MV-4-11 (cell line): ENCODE measurements around the gene ABCC8.
A peak's percentile ranks its signal among the peaks of the same experiment; 100 is the strongest.

Experiments used
- DNase-seq: peaks from one replicate; lab custom pipeline; 2025; lab: John Stamatoyannopoulos, UW

The ABCC8 gene

DNA sequence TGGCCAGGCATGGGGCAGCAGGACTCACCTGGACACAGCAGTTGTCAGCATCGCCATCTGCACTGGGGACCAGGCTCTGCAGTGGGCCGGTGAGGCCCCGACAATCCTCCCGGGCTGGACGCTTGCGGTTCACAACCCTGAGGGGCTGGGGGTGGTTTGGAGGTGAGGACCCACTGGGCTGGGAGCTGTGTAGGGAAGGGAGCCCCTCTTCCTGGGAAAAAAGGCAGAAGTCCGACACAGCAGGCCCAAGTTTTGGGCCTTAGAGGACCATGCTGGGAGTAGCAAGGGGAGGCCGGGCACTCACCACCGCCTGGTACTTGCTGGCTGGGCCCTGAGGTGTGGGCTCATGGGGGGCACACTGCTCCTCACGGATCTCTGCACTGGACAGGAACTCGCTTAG is 48.4 kb downstream of the ABCC8 start:
- DNase-seq: no peak

DNA sequence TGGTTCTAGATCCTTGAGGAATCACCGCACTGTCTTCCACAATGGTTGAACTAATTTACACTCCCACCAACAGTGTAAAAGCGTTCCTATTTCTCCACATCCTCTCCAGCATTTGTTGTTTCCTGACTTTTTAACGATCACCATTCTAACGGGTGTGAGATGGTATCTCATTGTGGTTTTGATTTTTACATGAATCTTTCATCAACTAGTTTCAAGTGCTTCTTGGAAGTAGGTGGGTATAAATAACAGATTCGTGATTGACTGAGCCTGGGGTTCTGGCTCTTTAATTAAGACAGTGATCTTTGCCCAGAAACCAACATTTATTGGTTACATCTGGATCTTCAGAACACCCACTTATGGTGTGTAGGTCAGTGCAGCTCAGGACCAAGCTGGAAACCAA is 50.4 kb downstream of the ABCC8 start:
- DNase-seq: peak; percentile 58

DNA sequence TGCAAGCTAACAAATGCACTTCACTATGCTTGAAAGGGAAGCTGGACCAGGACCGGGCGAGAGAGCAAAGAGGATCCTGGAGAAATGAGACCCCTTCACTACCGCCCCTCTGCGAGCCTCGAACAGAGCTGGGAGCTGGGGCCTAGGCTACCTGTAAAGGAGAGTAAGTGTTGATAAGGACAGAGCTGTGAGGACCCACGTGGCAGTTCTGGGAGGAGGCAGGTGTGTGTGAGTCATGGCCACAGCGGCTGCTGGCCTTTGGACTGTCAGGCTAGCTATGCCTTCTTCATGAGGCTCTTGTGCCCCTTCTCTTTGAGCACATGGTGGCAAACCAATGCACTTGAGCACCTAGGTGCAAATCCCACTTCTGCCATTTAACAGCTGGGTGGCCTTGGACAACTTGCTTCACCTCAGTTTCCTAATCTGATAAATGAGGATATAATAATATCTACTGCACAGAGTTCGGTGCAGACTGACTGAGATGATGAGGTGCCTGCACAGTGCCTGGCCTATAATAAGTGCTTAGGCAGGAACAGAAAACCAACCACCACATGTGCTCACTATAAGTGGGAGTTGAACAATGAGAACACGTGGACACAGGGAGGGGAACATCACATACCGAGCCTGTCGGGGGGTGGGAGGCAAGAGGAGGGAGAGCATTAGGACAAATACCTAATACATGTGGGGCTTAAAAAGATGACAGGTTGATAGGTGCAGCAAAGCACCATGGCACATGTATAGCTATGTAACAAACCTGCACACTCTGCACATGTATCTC is 52.9 kb downstream of the ABCC8 start:
- DNase-seq: no peak

DNA sequence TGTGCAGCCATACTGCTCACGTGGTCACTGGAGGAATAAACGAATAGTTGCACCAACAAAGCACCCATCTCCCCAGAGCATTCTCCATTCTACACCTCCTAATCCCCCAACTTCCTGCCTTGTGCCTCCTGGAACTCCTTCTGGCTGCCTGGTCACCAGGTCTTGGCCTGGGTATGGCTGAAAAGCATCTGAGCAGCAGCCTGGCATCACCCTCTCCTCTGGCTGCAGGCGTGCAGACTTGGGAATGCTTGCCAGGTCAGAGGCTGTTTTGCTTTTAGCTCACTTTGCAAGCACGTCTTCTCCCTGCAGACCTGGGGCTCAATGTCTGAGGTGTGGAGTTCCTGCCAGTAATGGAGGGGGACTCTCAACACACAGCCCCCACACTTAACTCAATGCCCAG is 54.9 kb downstream of the ABCC8 start:
- DNase-seq: no peak

DNA sequence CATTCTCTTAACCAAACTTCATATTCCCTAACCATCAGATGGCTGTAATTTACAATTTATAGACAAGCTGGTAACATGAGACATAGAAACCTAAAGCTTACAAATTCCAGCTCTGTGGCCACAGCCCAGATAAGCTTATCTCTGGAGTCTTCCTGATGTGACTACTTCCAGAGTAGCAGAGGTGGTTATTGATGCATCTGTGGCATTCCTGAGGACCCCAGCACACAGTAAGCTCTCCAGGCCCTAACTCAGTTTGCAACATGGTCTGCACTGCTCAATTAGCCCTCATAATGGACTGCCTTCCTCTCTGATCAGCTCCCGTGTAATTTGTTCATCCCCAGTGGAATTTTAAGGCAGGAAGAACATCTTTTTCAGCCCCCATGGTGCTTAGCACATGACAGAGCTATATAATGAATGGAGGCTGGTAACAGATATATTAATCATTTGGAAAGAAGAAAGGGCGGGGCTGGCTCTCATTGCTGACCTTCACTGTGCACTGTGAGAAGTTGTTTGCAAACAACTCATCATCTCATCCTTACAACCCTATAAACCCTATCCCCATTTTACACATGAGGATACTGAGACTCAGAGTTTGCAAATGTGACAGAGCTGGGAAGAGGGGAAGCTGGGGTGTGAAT is 58.1 kb downstream of the ABCC8 start:
- no peak for DNase-seq

DNA sequence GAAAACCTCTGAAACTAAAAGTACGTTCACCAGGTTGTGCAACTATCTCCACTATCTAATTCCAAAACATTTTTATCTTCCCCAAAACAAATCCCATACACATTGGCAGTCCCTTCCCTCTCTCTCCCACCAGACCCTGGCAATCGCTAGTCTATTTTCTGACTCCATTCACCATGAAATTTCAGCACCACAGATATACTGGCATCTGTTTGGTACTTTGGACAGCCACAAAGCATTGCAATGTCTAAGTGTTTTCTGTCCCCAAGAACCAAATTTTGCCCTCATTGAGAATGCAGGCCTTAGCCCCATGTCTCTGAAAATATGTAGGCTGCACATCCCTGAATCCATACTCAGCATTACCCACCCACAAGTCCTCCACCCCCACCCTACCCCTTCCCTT is 60.2 kb downstream of the ABCC8 start:
- DNase-seq: no peak

DNA sequence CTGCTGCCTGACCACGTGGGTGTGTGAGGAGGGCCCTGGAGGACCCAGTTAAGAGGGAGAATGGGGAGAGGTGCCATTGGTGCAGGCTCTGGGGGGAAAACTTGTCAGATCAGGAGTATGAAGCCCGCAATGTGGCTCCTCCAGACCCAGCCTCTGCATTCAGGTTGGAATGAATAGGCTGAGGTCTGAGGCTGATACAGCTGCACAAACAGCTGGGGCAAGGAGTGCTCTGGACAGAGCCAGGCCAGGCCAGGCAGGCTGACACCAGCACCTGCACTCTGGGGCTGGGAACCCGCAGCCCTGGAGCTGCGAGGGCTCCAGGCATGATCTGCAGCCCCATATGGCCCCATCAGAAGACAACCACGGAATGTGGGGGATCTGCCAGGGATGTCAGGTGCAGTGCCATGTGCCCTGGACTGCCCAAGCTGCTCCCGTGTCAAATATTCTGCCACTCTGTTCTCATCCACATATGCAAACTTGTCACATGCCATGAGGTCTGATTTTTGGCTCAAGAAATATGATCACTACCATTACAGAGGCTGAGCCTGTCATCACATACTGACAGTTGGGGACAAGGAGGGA is 61.0 kb downstream of the ABCC8 start:
- no peak for DNase-seq

DNA sequence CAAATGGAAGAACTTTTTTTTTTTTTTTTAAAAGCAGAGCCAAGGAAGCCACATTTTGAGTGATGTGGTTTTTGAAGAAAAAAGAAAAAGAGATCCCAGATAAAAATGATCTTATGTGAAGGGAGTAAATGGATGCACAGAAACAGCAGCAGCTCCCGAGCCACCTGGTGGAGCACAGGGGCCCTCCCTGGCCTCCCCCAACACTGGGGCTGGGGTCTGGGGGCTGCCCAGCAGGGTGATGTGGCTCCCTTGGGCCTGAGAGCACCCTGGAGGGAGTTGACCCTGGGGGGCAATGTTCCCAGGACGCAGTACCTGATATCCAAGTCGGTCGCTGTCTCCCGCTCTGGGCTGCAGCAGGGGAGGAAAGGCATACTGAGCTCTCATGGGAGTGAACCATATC is 61.7 kb downstream of the ABCC8 start:
- no peak for DNase-seq

DNA sequence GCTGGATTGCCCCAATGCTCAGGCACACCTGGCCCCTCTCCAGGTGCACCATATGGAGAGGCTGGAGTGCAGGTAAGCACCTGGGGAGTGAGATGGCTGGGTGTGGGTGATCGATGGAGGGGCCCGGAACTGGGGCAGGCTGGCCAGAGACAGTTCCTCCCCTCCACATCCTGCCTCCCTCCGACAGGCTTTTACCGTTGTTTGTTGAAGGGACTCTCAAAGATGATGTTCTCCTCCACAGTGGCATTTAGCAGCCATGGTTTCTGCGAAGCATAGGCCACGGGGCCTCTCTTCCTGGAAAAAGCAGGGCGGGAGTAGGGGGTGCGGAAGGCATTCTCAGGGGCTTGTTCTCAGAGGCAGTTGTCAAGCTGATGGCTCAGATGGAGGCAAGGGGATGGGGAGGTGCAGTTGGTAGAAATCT is 62.3 kb downstream of the ABCC8 start:
- DNase-seq: no peak

DNA sequence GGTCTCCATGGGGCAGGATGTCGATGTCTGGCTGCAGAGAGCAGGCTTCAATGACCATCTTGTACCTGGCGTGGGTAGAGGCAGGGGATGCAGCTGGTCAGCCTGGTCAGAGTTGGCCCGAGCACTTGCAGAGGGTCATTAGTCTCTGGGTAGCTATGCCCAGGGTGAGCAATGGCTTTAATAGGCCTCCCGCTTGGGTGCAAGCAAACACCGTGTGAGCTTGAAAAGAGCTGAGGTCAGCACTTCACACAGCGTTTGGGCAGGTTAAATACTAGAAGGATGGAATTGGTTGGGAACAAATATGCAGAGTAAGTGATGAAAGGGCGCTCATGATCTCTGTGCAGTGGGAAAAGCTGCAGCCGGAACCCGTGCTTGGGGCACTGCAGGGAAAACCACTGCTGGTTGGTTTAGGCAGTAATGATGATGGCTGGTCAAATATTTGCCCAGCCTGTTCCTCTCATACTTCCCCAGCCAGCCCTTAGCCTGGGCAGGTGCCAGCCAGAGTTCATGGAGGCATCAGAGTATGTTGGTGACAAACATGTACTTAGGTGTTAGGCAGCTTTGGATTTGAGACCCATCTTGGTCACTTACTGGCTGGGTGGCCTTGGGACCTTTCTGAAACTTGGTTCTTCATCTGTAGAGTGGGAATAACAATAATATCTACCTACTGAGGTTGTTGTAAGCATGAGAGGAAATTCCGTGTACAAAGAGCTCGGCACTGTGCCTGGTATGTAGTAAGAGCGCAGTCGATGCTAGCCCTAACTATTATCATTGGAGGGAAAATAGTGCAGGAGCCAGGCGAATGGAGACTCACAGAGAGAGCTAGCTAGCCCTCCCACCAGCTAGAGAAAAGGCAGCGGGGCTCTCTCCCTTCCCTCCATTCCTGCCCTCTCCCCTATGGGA is 63.0 kb downstream of the ABCC8 start:
- no peak for DNase-seq

DNA sequence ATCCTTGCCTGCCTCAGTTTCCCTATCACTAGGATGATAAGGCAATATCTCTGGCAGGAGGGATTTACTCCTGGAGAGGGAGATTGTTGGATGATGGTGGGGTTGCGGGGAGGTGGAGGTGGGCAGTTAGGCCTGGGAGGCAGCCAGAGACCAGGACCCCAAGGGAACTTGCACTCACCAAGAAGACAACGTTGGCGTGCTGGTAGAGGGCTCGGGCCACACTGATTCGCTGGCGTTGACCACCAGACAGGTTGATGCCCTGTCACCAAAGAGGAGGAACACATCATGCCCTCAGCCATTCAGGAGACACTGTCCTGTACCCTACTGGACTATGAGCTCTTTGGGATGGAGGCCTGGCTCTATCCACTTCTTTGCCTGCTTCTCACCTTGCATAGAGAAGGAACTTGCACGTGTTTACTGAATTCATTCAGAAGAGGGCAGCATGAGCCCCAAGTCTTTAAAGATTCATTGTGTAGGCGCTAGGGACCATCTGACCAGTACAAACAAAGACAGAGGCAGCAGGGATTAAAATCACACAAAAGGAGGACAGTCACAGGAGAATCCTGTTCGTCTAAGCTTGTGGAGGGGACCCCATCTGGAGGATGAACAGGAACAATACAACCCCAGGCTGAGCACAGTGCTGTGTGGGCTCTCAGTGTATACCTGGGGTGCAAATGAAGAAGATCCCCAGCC is 64.0 kb downstream of the ABCC8 start:
- DNase-seq: no peak

DNA sequence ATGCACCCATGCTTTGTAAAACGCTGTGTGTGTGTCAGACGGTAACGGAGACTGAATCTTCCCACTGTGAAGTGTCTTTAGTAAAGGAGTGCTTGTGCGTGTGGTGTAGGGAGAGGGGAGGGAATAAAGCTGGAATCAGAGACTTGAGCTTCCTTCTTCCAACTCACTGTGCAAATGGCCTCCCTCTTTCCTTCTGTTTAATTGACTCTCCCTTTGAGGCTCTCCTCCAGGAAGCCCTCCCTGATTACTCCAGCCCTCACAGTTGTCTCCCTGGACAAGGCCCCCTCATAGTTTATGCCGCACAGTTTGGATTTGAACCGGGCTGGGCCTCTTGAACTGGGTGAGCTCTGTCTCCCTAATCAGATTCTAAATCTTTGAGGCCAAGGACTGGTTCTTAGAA is 65.2 kb downstream of the ABCC8 start:
- DNase-seq: no peak

DNA sequence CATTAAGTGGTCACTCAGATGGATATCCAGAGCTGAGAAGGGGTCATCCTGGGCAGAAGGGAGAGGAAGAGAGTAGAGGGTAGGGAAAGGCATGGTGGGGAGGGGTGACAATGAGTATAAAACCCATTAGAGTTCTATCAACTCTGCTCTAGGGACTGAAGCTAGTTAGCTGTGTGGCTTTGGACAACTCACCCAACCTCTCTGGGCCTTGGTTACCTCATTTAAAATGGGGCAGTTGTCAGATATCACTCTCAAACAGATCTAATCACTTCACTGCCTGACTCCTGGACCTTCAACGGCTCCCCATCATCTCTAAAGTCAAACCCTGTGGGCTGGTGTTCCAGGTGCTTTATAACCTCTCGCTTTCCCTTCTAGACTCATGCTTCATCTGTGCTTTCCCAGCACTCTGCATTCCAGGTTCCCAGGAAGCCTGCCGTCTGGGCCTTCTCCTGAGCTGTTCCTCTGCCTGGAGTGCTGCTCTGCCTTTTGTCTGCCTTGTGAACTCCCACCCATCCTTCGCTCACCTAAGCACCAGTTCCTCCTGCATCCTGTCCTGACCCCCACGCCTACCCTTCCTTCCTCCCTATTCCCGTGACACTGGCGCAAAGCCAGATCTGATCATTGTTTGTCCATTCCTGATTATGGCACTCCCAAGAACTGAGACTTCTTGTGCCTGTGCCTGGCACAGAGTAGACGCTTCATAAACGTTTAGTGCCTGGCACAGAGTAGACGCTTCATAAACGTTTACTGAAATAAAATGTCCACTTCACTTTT is 65.9 kb downstream of the ABCC8 start:
- no peak for DNase-seq

DNA sequence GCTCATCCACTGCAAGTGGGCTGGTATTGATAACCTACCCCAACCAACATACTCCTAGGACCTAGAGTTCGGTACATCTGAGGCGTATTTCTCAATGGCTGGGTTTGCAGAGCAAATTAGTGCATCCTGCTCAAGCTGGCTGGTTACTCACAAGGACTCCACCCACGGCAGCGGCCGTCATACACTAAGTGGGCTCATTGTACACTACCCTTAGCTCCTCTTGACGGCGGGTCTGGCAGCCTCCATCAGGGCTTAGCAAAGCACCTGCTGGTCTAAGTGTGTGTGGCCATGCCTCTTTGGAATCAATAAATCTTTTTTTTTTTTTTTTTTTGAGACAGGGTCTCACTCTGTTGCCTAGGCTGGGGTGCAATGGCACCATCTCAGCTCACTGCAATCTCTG is 68.0 kb downstream of the ABCC8 start:
- no peak for DNase-seq

DNA sequence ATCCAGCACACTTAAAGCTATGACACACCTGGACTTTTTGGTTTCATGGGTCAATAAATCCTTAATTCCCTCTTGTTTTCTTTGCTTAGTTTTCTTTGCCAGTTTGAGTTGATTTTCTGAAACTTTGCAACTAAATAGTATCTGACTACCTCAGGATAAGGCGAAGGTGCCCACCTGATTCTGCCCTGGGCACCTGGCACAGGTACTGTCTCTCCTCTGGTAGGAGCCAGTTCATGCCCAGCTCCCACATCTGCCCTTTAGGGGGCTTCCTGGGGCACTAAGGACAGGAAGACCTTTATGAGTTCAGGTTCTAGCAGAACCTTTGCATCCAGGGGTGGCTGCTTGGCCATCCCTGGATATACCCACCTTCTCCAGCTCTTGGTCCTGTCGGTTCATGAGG is 68.6 kb downstream of the ABCC8 start:
- no peak for DNase-seq

DNA sequence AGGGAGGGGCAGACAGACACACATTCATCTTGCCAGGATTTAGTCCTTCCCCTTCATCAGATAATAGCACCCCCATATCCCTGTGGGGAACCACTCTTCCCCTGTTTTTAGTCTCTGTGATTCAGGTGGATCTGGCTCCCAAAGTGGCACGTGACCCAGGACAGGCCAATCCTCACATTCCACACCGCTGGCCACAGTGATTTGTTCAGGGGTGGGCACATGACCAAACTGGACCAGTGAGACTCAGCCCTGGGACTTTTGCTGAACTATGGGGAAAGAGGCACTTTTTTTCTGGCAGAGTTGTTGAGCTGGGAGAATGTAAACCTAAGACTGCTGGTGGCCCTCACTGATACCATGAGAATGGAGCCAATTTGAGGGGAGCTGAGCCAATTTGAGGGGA is 69.1 kb downstream of the ABCC8 start:
- no peak for DNase-seq

DNA sequence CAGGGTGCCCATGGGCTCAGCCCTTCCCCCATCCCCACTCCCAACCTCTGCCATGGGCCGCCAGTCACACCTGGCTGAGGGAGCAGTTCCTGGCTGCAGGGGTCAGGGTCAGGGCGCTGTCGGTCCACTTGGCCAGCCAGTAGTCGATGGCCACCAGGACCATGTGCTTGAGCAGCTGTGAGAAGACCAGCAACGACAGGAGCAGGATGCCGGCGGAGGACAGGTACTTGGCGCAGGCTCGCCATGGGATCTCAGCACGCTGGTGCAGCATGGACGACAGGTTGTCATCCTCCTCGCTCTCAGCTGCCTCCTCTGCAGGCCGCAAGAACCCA is 69.9 kb downstream of the ABCC8 start:
- DNase-seq: no peak

DNA sequence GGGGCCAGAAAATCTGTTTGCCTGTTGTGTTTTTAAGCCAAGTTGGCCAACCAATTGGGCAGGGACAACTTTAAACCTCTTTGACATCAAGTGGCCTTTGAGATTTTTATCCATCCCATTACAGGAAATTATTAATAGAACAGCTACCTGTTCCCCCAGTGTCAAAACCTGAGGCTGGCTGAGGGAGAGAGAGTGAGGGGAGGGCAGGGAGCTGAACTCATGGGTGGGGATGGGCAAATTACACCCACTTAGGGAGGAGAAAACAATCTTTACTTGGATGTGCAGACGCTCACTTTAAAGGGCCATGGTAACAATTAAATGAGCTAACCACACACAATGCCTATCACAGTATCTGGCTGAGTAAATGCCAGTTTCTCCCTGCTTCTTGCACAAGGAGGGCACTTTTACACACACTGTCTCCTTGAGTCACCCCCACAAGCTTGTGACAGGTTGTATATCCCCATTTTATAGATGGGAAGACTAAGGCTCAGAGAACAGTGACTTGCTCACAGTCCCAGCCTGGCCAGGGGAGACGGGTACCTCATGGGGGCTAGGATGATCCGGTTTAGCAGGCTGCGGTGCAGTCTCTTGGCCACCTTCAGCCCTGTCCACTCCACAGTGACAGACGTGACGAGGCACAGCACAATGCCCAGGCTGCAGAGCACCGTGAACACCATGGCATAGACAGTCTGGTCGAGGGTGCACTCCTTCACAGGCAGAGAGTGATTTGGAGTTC is 70.4 kb downstream of the ABCC8 start:
- no peak for DNase-seq

DNA sequence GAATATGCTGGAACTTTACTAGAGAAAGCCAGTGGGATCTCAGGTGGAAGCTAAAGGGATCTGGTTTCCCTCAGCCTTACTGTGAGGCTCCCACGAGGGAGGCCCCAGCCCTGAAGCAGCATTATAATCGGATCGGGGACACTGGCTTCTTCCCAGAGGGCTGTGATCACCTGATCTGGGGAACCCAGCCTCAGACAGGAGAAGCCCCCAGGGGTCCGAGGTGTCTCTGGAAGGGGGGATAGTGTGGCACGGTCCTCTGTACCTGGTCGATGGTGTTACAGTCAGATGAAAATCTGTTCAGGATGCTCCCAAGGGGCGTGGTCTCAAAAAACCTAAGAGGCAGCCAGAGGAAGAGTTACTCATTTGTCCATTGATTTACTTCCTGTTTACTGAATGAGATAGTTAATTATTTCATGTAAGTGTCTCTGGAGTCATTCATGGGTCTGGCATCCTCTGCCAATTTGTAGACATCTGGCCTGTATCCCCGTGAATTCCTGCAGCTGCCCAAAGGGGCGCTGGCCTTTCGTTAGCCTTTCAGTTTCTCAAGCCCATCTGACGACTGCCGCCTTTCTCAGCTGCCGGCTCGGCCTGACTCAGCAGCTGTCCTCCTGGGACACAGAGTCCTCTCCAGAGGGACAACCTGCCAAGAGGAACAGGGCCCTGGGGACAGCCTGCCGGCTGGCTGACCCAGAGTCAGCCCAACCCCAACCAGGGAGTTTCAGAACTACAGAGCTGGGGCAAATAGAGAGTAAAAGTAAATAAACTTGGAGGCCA is 71.2 kb downstream of the ABCC8 start:
- DNase-seq: peak; percentile 19
